ENCODE data around the gene CAPN3. TPM values are rescaled to one million over a fixed set of nuclear protein-coding genes. Genes with fewer than 3 reads are reported as not detected.

CAPN3 gene
- polyA plus RNA-seq, 1 donor from 2014 or later: 1.5 TPM

DNA sequence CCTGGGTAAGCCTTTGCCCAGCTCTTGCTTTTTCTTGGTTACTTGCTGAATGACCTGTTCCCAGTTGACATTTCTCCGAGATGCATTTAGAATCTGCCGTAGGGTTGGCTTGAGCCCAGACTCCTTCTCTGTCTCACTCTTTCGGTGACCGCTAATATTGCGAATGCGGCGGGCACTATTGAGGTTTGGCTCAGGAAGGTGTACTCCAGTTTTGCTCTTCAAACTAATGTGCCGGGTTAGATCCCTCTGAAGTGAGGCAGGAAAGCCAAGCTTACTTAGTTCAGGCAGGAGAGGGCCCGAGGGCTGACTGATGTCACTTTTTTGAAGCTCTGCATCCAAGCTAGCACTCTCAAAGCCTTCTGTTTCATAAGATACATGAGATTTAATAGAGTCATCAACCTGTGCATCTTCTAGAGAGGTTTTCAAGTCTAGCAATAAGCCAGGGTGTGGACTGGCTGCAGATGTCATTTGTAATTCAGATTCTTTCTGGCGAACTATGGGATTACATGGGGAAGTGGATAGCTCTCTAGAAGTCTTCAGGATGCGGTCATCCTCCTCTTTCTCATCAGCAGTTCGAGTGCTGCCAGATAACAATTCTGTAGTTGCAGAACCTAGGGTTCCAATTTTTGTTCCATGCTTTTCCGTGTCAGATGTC is 90.6 kb downstream of the CAPN3 start:
- H3K79me2 ChIP-seq (replicated peaks; ENCODE audit: insufficient read depth, low read length): no peaks in the 10 kb centered on the region
- H3K36me3 ChIP-seq (ENCODE audit: insufficient read depth, low read length): peaks cover 8% of the 10 kb centered on the region
- TF ChIP-seq, protein P1, sequence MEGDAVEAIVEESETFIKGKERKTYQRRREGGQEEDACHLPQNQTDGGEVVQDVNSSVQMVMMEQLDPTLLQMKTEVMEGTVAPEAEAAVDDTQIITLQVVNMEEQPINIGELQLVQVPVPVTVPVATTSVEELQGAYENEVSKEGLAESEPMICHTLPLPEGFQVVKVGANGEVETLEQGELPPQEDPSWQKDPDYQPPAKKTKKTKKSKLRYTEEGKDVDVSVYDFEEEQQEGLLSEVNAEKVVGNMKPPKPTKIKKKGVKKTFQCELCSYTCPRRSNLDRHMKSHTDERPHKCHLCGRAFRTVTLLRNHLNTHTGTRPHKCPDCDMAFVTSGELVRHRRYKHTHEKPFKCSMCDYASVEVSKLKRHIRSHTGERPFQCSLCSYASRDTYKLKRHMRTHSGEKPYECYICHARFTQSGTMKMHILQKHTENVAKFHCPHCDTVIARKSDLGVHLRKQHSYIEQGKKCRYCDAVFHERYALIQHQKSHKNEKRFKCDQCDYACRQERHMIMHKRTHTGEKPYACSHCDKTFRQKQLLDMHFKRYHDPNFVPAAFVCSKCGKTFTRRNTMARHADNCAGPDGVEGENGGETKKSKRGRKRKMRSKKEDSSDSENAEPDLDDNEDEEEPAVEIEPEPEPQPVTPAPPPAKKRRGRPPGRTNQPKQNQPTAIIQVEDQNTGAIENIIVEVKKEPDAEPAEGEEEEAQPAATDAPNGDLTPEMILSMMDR (IDR thresholded peaks at IDR 0.05; ENCODE audit: poor library complexity, severe bottlenecking): no peak
- TF ChIP-seq TAF1 (IDR thresholded peaks at IDR 0.05; ENCODE audit: low read depth): no peak
- TF ChIP-seq, protein P2, sequence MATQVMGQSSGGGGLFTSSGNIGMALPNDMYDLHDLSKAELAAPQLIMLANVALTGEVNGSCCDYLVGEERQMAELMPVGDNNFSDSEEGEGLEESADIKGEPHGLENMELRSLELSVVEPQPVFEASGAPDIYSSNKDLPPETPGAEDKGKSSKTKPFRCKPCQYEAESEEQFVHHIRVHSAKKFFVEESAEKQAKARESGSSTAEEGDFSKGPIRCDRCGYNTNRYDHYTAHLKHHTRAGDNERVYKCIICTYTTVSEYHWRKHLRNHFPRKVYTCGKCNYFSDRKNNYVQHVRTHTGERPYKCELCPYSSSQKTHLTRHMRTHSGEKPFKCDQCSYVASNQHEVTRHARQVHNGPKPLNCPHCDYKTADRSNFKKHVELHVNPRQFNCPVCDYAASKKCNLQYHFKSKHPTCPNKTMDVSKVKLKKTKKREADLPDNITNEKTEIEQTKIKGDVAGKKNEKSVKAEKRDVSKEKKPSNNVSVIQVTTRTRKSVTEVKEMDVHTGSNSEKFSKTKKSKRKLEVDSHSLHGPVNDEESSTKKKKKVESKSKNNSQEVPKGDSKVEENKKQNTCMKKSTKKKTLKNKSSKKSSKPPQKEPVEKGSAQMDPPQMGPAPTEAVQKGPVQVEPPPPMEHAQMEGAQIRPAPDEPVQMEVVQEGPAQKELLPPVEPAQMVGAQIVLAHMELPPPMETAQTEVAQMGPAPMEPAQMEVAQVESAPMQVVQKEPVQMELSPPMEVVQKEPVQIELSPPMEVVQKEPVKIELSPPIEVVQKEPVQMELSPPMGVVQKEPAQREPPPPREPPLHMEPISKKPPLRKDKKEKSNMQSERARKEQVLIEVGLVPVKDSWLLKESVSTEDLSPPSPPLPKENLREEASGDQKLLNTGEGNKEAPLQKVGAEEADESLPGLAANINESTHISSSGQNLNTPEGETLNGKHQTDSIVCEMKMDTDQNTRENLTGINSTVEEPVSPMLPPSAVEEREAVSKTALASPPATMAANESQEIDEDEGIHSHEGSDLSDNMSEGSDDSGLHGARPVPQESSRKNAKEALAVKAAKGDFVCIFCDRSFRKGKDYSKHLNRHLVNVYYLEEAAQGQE (IDR thresholded peaks at IDR 0.05; ENCODE audit: borderline replicate concordance): no peak
- TF ChIP-seq MXI1 (conservative IDR thresholded peaks at IDR 0.05; ENCODE audit: poor library complexity, severe bottlenecking): no peak
- no peak for TF ChIP-seq EP300 (conservative IDR thresholded peaks at IDR 0.05; ENCODE audit: poor library complexity, severe bottlenecking)
- no peak for TF ChIP-seq EZH2 (IDR thresholded peaks at IDR 0.05; ENCODE audit: borderline replicate concordance, insufficient read depth, low read length, poor library complexity, severe bottlenecking)
- no peak for TF ChIP-seq SMC3 (conservative IDR thresholded peaks at IDR 0.05; ENCODE audit: poor library complexity)
- no peak for TF ChIP-seq RAD21 (conservative IDR thresholded peaks at IDR 0.05)
- no peak for TF ChIP-seq POLR2AphosphoS5 (IDR thresholded peaks at IDR 0.05)
- no peaks in the 10 kb centered on the region for H3F3A ChIP-seq (ENCODE audit: insufficient read depth, low read length, poor library complexity, severe bottlenecking)
- H3K4me3 ChIP-seq (ENCODE audit: low read length): no peak overlapping the region
- H3K27ac ChIP-seq (ENCODE audit: low read length): no peak overlapping the region
- no peak overlapping the region for H2AFZ ChIP-seq (ENCODE audit: low read depth, low read length)
- H3K9ac ChIP-seq (ENCODE audit: low read length): no peak overlapping the region
- H3K4me2 ChIP-seq (ENCODE audit: low read length): no peak overlapping the region
- no peaks in the 10 kb centered on the region for H3K27me3 ChIP-seq (ENCODE audit: insufficient read depth, low read depth, low read length)
- H3K9me2 ChIP-seq (ENCODE audit: insufficient read depth, low read length): no peaks in the 10 kb centered on the region
- no peaks in the 10 kb centered on the region for H4K20me1 ChIP-seq (ENCODE audit: insufficient read depth)
- H3K9me3 ChIP-seq (ENCODE audit: low read length): no peaks in the 10 kb centered on the region

DNA sequence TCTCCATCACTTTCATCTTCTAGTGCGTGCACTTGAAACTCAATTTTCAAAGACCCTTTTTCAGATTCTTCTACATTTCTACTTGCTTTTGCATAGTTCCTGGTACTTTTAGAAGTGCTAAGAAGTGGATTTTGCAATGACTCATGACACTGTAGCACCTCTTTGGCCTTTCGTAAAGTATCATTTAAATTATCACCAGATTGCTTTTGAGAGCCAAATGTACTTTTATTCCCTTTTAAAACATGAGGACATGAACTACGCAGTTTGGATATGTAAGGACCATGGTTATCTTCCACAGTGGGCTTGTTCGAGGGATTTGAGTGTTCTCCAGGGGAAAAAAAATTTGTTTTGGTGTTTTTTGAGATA is 91.1 kb downstream of the CAPN3 start:
- no peak overlapping the region for H3K4me3 ChIP-seq (ENCODE audit: low read length)
- no peak overlapping the region for H3K4me2 ChIP-seq (ENCODE audit: low read length)
- no peaks in the 10 kb centered on the region for H3K9me2 ChIP-seq (ENCODE audit: insufficient read depth, low read length)
- H4K20me1 ChIP-seq (ENCODE audit: insufficient read depth): no peaks in the 10 kb centered on the region
- no peaks in the 10 kb centered on the region for H3K27me3 ChIP-seq (ENCODE audit: insufficient read depth, low read depth, low read length)
- H3K9me3 ChIP-seq (ENCODE audit: low read length): no peaks in the 10 kb centered on the region
- peaks cover 8% of the 10 kb centered on the region for H3K36me3 ChIP-seq (ENCODE audit: insufficient read depth, low read length)
- no peaks in the 10 kb centered on the region for H3F3A ChIP-seq (ENCODE audit: insufficient read depth, low read length, poor library complexity, severe bottlenecking)
- H3K79me2 ChIP-seq (replicated peaks; ENCODE audit: insufficient read depth, low read length): no peaks in the 10 kb centered on the region
- H3K9ac ChIP-seq (ENCODE audit: low read length): no peak overlapping the region
- TF ChIP-seq MXI1 (conservative IDR thresholded peaks at IDR 0.05; ENCODE audit: poor library complexity, severe bottlenecking): no peak
- TF ChIP-seq, protein P1 (IDR thresholded peaks at IDR 0.05; ENCODE audit: poor library complexity, severe bottlenecking): no peak
- H2AFZ ChIP-seq (ENCODE audit: low read depth, low read length): no peak overlapping the region
- no peak overlapping the region for H3K27ac ChIP-seq (ENCODE audit: low read length)
